ENCODE results near the gene MYLK.

MYLK gene

GRCh38 chr3:123660141-123660675 lies 223.9 kb downstream of the MYLK start:
- no peak for DNase-seq (ENCODE audit: low spot score)
- TF ChIP-seq CTCF (IDR thresholded peaks at IDR 0.05; ENCODE audit: extremely low read depth, insufficient read depth, missing control alignments): no peak
- in situ Hi-C loops (cut with MboI; ENCODE audit: low pct_unique_long_range_greater_than_20kb, low sequenced_read_pairs, unreplicated experiment): no loop called here

GRCh38 chr3:123658852-123659206 lies 225.3 kb downstream of the MYLK start:
- no peak for DNase-seq (ENCODE audit: low spot score)
- in situ Hi-C loops (cut with MboI; ENCODE audit: low pct_unique_long_range_greater_than_20kb, low sequenced_read_pairs, unreplicated experiment): no loop called here
- TF ChIP-seq CTCF (IDR thresholded peaks at IDR 0.05; ENCODE audit: extremely low read depth, insufficient read depth, missing control alignments): no peak

- no peak for TF ChIP-seq CTCF (IDR thresholded peaks at IDR 0.05; ENCODE audit: extremely low read depth, insufficient read depth, missing control alignments)
- in situ Hi-C loops (cut with MboI; ENCODE audit: low pct_unique_long_range_greater_than_20kb, low sequenced_read_pairs, unreplicated experiment): no loop called here
- no peak for DNase-seq (ENCODE audit: low spot score)
These were observed 225.8 kb downstream of the MYLK start for GRCh38 chr3:123658118-123658851.

GRCh38 chr3:123657568-123657967 lies 226.6 kb downstream of the MYLK start:
- in situ Hi-C loops (cut with MboI; ENCODE audit: low pct_unique_long_range_greater_than_20kb, low sequenced_read_pairs, unreplicated experiment): no loop called here
- no peak for TF ChIP-seq CTCF (IDR thresholded peaks at IDR 0.05; ENCODE audit: extremely low read depth, insufficient read depth, missing control alignments)
- no peak for DNase-seq (ENCODE audit: low spot score)

- no peak for DNase-seq (ENCODE audit: low spot score)
- in situ Hi-C loops (cut with MboI; ENCODE audit: low pct_unique_long_range_greater_than_20kb, low sequenced_read_pairs, unreplicated experiment): no loop called here
- TF ChIP-seq CTCF (IDR thresholded peaks at IDR 0.05; ENCODE audit: extremely low read depth, insufficient read depth, missing control alignments): no peak
These were observed 227.0 kb downstream of the MYLK start for GRCh38 chr3:123657111-123657510.

- DNase-seq (ENCODE audit: low spot score): no peak
- in situ Hi-C loops (cut with MboI; ENCODE audit: low pct_unique_long_range_greater_than_20kb, low sequenced_read_pairs, unreplicated experiment): no loop called here
- TF ChIP-seq CTCF (IDR thresholded peaks at IDR 0.05; ENCODE audit: extremely low read depth, insufficient read depth, missing control alignments): no peak
These were observed 227.4 kb downstream of the MYLK start for GRCh38 chr3:123656691-123657090.

All from GM13977 (cell line).